Fibroblast of lung (primary cell): ENCODE measurements around the gene SH3D19. TPM values are rescaled to one million over a fixed set of nuclear protein-coding genes. Genes with fewer than 3 reads are reported as not detected.
A peak's percentile ranks its signal among the peaks of the same experiment; 100 is the strongest.

Experiments used
- DNase-seq, 2 donors: peaks; one replicate each; pipeline versions ENCODE4 v3.0.0 to v3.0.0-alpha.2; 2010; ENCODE audit warnings: low read depth in 2 of 2
- H2AFZ ChIP-seq: 2 replicates; pipeline ENCODE4 v1.5.1; 2012; ENCODE audit warnings: low read length, control low read depth, inconsistent platforms
- H3K27ac ChIP-seq: 2 replicates; pipeline ENCODE4 v1.5.1; 2011; ENCODE audit warnings: low read length, control low read depth; ENCODE audit not compliant: insufficient read depth
- H3K27me3 ChIP-seq: 2 replicates; pipeline ENCODE4 v1.5.1; 2011; ENCODE audit warnings: mild to moderate bottlenecking, low read length; ENCODE audit not compliant: control insufficient read depth, insufficient read depth
- H3K36me3 ChIP-seq: 2 replicates; pipeline ENCODE4 v1.5.1; 2011; ENCODE audit warnings: low read length; ENCODE audit not compliant: control insufficient read depth, insufficient read depth
- H3K4me1 ChIP-seq: 2 replicates; pipeline ENCODE4 v1.5.1; 2011; ENCODE audit warnings: low read length; ENCODE audit not compliant: control insufficient read depth, insufficient read depth; ENCODE audit errors: extremely low read depth
- H3K4me2 ChIP-seq: 2 replicates; pipeline ENCODE4 v1.5.1; 2011; ENCODE audit warnings: low read length, control low read depth; ENCODE audit not compliant: insufficient read depth; ENCODE audit errors: extremely low read depth
- H3K4me3 ChIP-seq, 4 experiments: fragments of 200-600 bp in 1 of 4; sonication (generic) in 1 of 4; replicated peaks in 1 of 4; 2 replicates each; pipeline ENCODE4 v1.5.1; 2011 to 2016; ENCODE audit warnings: low read length in 4 of 4, low read depth in 3 of 4, mild to moderate bottlenecking in 3 of 4, control low read depth in 2 of 4, inconsistent platforms in 1 of 4, mixed read lengths in 1 of 4; ENCODE audit not compliant: insufficient read depth in 1 of 4; ENCODE audit errors: control extremely low read depth in 1 of 4
- H3K79me2 ChIP-seq: 2 replicates; pipeline ENCODE4 v1.5.1; 2012; ENCODE audit warnings: mild to moderate bottlenecking, low read length, inconsistent platforms; ENCODE audit not compliant: control insufficient read depth, insufficient read depth
- H3K9ac ChIP-seq: 2 replicates; pipeline ENCODE4 v1.5.1; 2011; ENCODE audit warnings: mild to moderate bottlenecking, low read length, control low read depth; ENCODE audit not compliant: insufficient read depth
- H3K9me3 ChIP-seq: 2 replicates; pipeline ENCODE4 v1.5.1; 2012; ENCODE audit warnings: low read depth, low read length; ENCODE audit not compliant: control insufficient read depth, insufficient read depth
- H4K20me1 ChIP-seq: 2 replicates; pipeline ENCODE4 v1.5.1; 2011; ENCODE audit warnings: low read length; ENCODE audit not compliant: control insufficient read depth, insufficient read depth; ENCODE audit errors: extremely low read depth
- CTCF ChIP-seq, 2 donors: IDR thresholded peaks in 1 of 2; conservative IDR thresholded peaks in 1 of 2; 1 replicate in 1 of 2; 2 replicates in 1 of 2; pipeline ENCODE4 v1.5.1; 2011 to 2012; ENCODE audit warnings: low read length in 2 of 2, control low read depth in 1 of 2, inconsistent platforms in 1 of 2, low read depth in 1 of 2, mild to moderate bottlenecking in 1 of 2
- EZH2 ChIP-seq: IDR thresholded peaks from 2 replicates; pipeline ENCODE4 v1.5.1; 2012; ENCODE audit warnings: low read length, control low read depth, mild to moderate bottlenecking; ENCODE audit errors: missing control alignments
- polyA plus RNA-seq, 2 donors: library from polyadenylated mRNA; depleted of rRNA in 1 of 2; stranded (reverse) in 1 of 2; unstranded in 1 of 2; fragments of >200 nt; gene quantifications; 2 replicates each; pipeline ENCODE4 v1.2.1, GENCODE V29; 2011 to 2012; ENCODE audit warnings: missing spikeins in 1 of 2
- total RNA-seq: library from RNA; depleted of rRNA; stranded (reverse); fragments of >200 nt; gene quantifications from 2 replicates; pipeline ENCODE4 v1.2.1, GENCODE V29; 2014

The SH3D19 gene
- total and polyA plus RNA-seq, 2 donors (not counting 1 experiment from before 2014, with no cell fraction given), result 31.4 to 41.3 TPM

GRCh38 chr4:151129796-151130195, 195.6 kb downstream of the SH3D19 start:
- Histone ChIP-seq H3K4me1 (no peaks in the 10 kb centered on the region), H3K9me3 (no peaks in the 10 kb centered on the region), H2AFZ (no peak overlapping the region), H3K79me2 (no peaks in the 10 kb centered on the region), H3K27me3 (no peaks in the 10 kb centered on the region), H3K9ac (no peak overlapping the region), H3K4me3 (no peak overlapping the region), H3K27ac (no peak overlapping the region), H4K20me1 (no peaks in the 10 kb centered on the region), H3K4me2 (no peak overlapping the region), H3K36me3 (peaks cover 1% of the 10 kb centered on the region)
- TF ChIP-seq EZH2 (no peak), CTCF (conservative IDR thresholded peaks at IDR 0.05 in 1 of 2, IDR thresholded peaks at IDR 0.05 in 1 of 2; ENCODE audit: low read depth in 1 of 2, low read length in 2 of 2) (no peak)
- no peak for DNase-seq

GRCh38 chr4:151117371-151117962, 207.9 kb downstream of the SH3D19 start:
- H3K9me3 ChIP-seq, result no peaks in the 10 kb centered on the region
- DNase-seq, result peak; percentile 58 to 80
- H3K4me1 ChIP-seq, result no peaks in the 10 kb centered on the region
- H3K36me3 ChIP-seq, result peaks cover 1% of the 10 kb centered on the region
- no peaks in the 10 kb centered on the region for H4K20me1 ChIP-seq
- no peak overlapping the region for H3K9ac ChIP-seq
- H3K27ac ChIP-seq, result no peak overlapping the region
- H3K4me3 ChIP-seq, result no peak overlapping the region
- no peak overlapping the region for H2AFZ ChIP-seq
- H3K79me2 ChIP-seq, result no peaks in the 10 kb centered on the region
- TF ChIP-seq EZH2 (no peak), CTCF (conservative IDR thresholded peaks at IDR 0.05 in 1 of 2, IDR thresholded peaks at IDR 0.05 in 1 of 2; ENCODE audit: low read depth in 1 of 2, low read length in 2 of 2) (peak; percentile 79)
- H3K4me2 ChIP-seq, result no peak overlapping the region
- no peaks in the 10 kb centered on the region for H3K27me3 ChIP-seq

GRCh38 chr4:151114986-151115385, 210.4 kb downstream of the SH3D19 start:
- H3K9ac ChIP-seq, result no peak overlapping the region
- H3K9me3 ChIP-seq, result no peaks in the 10 kb centered on the region
- no peaks in the 10 kb centered on the region for H3K79me2 ChIP-seq
- H3K4me2 ChIP-seq, result no peak overlapping the region
- no peak overlapping the region for H3K27ac ChIP-seq
- no peak for TF ChIP-seq CTCF (conservative IDR thresholded peaks at IDR 0.05 in 1 of 2, IDR thresholded peaks at IDR 0.05 in 1 of 2; ENCODE audit: low read depth in 1 of 2, low read length in 2 of 2)
- no peak for TF ChIP-seq EZH2
- no peaks in the 10 kb centered on the region for H4K20me1 ChIP-seq
- H3K4me1 ChIP-seq, result no peaks in the 10 kb centered on the region
- H3K36me3 ChIP-seq, result peaks cover 2% of the 10 kb centered on the region
- no peak overlapping the region for H2AFZ ChIP-seq
- DNase-seq, result peak; percentile 43 to 51
- H3K27me3 ChIP-seq, result no peaks in the 10 kb centered on the region
- no peak overlapping the region for H3K4me3 ChIP-seq
